Memory B cell (primary cell): Measurements from ENCODE around the gene CRAT.

Experiments used
- ATAC-seq: fragments of 150-1000 bp; cut with Tn5 transposase; 2 replicates; pipeline ENCODE4 v1.10.0; 2021; ENCODE audit warnings: low read depth, mild to moderate bottlenecking, moderate library complexity
- DNase-seq, 2 donors: peaks; one replicate each; pipeline ENCODE4 v3.0.0; 2022; ENCODE audit warnings: low spot score in 2 of 2
- H3K27ac Mint-ChIP-seq: one replicate; pipeline ENCODE4 v1.8.0; 2022; ENCODE audit warnings: mild to moderate bottlenecking, moderate library complexity, mixed read lengths
- H3K27me3 Mint-ChIP-seq: one replicate; pipeline ENCODE4 v1.8.0; 2022; ENCODE audit warnings: mixed read lengths
- H3K36me3 Mint-ChIP-seq: one replicate; pipeline ENCODE4 v1.8.0; 2022; ENCODE audit warnings: mild to moderate bottlenecking, mixed read lengths
- H3K4me1 Mint-ChIP-seq: one replicate; pipeline ENCODE4 v1.8.0; 2022; ENCODE audit warnings: mixed read lengths
- H3K4me3 Mint-ChIP-seq: one replicate; pipeline ENCODE4 v1.8.0; 2022; ENCODE audit warnings: mild to moderate bottlenecking, moderate library complexity, mixed read lengths
- H3K9me3 Mint-ChIP-seq: one replicate; pipeline ENCODE4 v1.8.0; 2022; ENCODE audit warnings: mixed read lengths

The CRAT gene

DNA sequence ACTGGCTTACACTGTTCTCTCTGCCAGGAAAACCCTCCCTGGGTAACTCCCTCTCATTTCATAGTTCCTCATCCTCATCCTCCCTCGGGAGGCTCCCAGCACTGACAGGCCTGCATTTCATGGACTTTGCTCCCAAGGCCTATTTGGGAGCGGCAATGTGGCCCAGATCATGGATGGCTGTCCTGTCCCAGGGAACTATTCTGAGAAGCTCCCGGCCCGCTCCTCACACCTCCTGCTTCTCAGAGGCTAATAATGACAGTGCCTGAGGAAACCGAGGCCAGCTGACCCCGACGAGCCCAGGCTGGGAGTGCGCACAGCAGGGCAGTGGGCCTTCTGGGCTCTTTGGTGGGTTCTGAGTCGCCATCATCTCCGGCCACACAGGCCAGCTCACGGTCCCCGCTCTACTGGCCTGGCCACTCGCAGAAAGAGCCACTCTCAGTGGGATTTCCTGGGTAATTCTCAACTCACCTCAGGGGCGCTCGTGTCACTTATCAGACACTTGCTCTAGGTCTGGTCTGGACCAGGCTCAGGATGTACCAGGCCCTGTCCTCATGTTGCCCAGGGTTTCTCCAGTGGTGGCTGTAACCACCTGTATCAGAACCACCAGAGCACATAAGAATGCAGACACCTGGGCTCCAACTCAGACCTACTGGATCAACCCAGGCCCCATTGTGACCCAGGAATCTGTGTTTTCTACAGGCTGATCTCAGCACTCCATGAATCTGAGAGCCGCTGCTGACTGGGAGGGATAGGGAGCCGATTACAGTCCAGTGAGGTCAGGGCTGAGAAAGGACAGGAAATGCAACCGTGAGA is 31.7 kb downstream of the CRAT start:
- no peaks in the 10 kb centered on the region for H3K27me3 Mint-ChIP-seq

DNA sequence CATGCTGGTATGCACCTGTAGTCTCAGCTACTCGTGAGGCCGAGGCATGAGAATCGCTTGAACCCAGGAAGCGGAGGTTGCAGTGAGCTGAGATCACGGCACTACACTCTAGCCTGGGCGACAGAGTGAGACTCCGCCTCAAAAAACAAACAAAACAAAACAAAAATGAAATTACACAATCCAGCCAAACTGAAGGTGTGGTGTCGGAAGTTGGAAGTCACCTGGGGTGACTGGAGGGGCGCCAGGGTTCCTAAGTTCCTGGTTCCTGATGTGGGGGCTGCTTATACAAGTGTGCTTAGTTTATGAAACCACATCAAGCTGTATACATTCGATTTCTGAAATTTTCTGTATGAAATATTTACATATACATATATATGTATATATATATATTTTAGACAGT is 33.4 kb downstream of the CRAT start:
- Mint-ChIP-seq H3K9me3 (no peaks in the 10 kb centered on the region), H3K27ac (no peak overlapping the region), H3K27me3 (no peaks in the 10 kb centered on the region), H3K4me1 (peaks cover 9% of the 10 kb centered on the region), H3K36me3 (no peaks in the 10 kb centered on the region), H3K4me3 (no peak overlapping the region)
- ATAC-seq (no peak), DNase-seq (no peak)

More for the DNA sequence above, 31.7 kb downstream of the CRAT start:
- DNase-seq = no peak
- no peak overlapping the region for H3K27ac Mint-ChIP-seq
- no peaks in the 10 kb centered on the region for H3K9me3 Mint-ChIP-seq
- no peak for ATAC-seq
- peaks cover 15% of the 10 kb centered on the region for H3K4me1 Mint-ChIP-seq
- peak overlapping the region; percentile 80 for H3K4me3 Mint-ChIP-seq
- H3K36me3 Mint-ChIP-seq = no peaks in the 10 kb centered on the region

DNA sequence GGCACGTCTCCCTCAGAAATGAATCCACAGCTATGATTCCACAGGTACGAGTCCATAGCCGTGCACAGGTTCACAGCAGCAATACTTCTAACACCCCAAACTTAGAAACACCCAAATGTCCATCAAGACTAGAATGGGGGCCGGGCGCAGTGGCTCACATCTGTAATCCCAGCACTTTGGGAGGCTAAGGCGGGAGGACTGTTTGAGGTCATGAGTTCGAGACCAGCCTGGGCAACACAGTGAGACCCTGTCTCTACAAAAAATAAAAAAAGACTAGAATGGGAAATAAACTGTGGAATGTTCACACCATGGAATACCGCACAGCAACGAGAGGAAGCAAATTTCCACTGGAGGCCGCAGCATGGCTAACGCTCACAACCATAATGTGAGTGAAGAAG is 34.0 kb downstream of the CRAT start:
- Mint-ChIP-seq H3K36me3 (no peaks in the 10 kb centered on the region), H3K4me3 (no peak overlapping the region), H3K4me1 (peaks cover 6% of the 10 kb centered on the region), H3K9me3 (no peaks in the 10 kb centered on the region), H3K27ac (no peak overlapping the region), H3K27me3 (no peaks in the 10 kb centered on the region)
- ATAC-seq (no peak), DNase-seq (no peak)

DNA sequence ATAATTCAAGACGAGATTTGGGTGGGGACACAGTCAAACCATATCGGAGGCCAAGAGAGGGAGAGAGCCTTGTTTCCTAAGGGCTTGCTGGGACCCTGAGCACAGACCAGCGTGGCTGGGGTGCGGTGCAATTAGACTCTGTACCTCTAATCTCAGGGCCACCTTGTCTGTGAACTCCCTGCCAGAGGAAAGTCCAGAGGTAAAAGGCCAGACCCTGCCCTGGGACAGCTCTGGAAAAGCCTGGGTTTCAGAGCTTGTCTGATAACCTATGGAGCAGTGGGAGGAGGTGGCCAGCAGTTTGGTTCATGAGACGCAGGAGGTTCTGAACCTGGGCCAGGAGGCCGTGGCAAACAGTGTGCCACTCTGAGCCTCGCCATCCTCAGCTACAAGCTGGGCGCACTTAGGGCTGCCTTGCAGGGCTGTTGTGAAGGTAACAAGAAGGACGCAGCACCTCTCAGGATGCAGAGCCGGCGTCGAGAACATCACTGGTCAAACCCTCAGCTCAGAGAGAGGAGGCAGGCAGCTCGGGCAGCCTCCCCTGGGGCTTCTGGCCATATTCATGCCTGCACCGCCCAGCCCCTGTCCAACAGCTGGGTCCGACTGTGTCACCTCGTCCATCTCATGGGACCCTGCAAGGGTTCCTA is 34.5 kb downstream of the CRAT start:
- Mint-ChIP-seq H3K9me3 (no peaks in the 10 kb centered on the region), H3K27me3 (no peaks in the 10 kb centered on the region), H3K36me3 (no peaks in the 10 kb centered on the region), H3K4me3 (no peak overlapping the region), H3K27ac (no peak overlapping the region), H3K4me1 (peaks cover 6% of the 10 kb centered on the region)
- DNase-seq (no peak), ATAC-seq (no peak)

DNA sequence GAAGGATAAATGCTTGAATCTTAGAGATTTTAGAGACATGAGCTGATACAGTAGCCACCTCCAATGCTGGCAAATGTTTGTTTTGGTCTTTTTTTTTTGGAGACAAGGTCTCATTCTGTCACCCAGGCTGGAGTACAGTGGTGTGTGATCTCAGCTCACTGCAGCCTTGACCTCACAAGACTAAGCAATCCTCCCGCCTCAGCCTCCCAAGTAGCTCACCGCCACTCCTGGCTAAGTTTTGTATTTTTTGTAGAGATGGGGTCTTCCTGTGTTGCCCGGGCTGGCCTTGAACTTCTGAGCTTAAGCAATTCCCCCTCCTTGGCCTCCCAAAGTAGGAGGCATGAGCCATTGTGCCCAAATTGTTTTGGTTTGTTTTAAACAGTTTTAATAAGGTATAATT is 36.5 kb downstream of the CRAT start:
- Mint-ChIP-seq H3K4me1 (peaks cover 9% of the 10 kb centered on the region), H3K36me3 (no peaks in the 10 kb centered on the region), H3K27me3 (no peaks in the 10 kb centered on the region), H3K9me3 (no peaks in the 10 kb centered on the region), H3K27ac (no peak overlapping the region), H3K4me3 (no peak overlapping the region)
- DNase-seq (no peak), ATAC-seq (no peak)

DNA sequence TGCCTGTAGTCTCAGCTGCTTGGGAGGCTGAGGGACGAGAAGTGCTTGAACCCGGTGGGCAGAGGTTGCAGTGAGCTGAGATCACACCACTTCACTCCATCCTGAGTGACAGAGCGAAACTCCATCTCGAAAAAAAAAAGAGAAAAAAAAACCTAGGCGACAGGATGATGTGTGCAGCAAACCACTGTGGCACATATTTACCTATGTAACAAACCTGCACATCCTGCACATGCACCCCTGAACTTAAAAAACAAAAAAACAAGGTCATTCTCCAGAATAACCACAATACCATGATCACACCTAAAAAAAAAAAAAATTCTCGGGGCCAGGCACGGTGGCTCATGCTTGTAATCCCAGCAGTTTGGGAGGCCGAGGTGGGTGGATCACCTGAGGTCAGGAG is 37.2 kb downstream of the CRAT start:
- Mint-ChIP-seq H3K4me1 (peaks cover 11% of the 10 kb centered on the region), H3K36me3 (no peaks in the 10 kb centered on the region), H3K27me3 (no peaks in the 10 kb centered on the region), H3K4me3 (no peak overlapping the region), H3K27ac (no peak overlapping the region), H3K9me3 (no peaks in the 10 kb centered on the region)
- ATAC-seq (no peak), DNase-seq (no peak)

DNA sequence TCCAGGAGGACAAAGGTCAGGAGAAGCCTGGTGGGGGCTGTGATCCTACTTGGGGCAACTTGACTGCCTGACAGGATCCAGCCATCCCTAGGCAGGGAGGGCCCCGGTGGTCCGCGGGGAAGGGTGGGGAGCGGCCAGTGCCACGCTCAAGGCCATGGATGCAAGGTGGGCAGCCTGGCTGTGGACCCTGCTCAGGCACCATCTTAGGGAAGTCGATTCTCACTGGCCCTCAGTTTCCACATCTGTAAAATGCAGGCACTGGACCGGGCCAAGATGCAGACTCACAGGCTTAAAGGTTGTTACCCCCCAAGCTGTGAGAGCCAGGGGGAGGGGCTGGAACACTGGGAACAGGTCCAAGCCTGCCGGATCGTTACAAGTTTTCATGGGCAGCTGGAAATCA is 38.4 kb downstream of the CRAT start:
- Mint-ChIP-seq H3K27me3 (no peaks in the 10 kb centered on the region), H3K4me3 (no peak overlapping the region), H3K4me1 (peaks cover 11% of the 10 kb centered on the region), H3K36me3 (no peaks in the 10 kb centered on the region), H3K9me3 (no peaks in the 10 kb centered on the region), H3K27ac (no peak overlapping the region)
- no peak for ATAC-seq
- DNase-seq = no peak

DNA sequence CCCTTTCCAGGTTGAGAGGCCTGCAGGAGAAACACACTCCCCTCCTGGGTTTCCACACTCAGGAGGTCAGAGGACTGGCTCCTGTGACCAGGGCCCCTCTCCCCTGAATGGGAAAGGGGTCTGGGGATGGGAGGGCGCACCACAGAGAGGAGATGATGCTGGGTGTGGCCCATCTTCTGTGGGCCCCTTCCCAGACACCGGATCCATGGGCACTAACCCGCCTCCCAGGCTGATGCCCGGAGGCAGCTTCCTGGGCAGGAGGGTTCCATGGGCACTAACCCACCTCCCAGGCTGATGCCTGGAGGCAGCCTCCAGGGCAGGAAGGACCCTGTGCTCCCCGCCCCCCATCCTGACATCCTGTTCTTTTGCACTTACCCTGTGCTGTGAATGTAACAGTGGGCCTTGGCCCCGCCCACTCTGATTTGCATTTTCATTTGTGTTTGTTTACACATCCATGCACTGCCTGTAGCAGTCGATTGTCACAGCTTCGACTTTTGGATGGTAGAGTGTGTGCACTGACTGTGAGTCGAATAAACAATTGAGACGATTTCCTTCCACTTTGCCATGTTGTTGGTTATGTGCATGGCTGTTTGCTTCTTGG is 39.0 kb downstream of the CRAT start:
- ATAC-seq = no peak

DNA sequence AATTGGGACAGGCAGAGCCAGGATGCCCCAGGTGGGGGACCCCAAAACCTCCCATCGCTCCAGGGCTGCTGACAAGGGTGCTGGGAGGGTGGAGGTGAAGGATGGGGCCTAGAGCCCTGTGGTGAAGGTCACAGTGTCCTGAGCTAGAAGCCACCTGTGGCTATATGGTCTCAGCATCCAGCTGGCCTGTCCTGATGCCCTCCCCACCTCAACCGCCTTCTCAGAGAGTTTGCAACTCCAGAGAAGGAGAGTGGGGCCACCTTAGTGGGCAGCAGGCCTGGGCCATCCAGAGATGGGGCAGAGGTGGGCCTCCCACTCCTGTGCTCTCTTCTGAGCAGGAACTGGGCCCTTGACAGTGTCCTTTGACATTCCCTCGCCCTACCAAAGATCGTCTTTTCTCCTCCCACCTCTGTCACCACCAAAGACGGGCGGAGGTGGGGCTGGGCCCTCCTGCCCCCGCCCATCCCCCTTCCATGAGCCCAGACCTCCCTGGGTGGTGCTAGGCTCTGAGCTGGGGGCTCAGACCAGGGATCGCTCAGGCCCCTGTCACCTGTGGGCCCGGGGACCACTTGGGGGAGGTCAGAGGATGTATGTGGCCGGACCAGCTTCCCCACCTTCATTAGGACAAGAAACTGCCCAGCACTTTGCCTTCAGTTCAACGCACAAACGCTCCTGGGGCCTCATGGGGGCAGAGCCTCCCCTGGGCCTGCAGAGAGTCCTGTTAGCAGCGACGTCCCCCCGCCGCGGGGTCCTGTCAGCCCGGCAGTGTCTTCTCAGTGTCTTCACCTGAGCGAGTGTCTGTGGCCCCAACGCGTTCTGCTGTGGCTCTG is 39.7 kb downstream of the CRAT start:
- no peaks in the 10 kb centered on the region for H3K9me3 Mint-ChIP-seq
- ATAC-seq (no peak), DNase-seq (no peak)
- peaks cover 11% of the 10 kb centered on the region for H3K4me1 Mint-ChIP-seq
- no peak overlapping the region for H3K4me3 Mint-ChIP-seq
- no peaks in the 10 kb centered on the region for H3K27me3 Mint-ChIP-seq
- no peaks in the 10 kb centered on the region for H3K36me3 Mint-ChIP-seq
- no peak overlapping the region for H3K27ac Mint-ChIP-seq

More for the DNA sequence above, 39.0 kb downstream of the CRAT start:
- Mint-ChIP-seq H3K4me3 (no peak overlapping the region), H3K27ac (no peak overlapping the region), H3K36me3 (no peaks in the 10 kb centered on the region), H3K27me3 (no peaks in the 10 kb centered on the region), H3K9me3 (no peaks in the 10 kb centered on the region), H3K4me1 (peaks cover 11% of the 10 kb centered on the region)
- DNase-seq = no peak

DNA sequence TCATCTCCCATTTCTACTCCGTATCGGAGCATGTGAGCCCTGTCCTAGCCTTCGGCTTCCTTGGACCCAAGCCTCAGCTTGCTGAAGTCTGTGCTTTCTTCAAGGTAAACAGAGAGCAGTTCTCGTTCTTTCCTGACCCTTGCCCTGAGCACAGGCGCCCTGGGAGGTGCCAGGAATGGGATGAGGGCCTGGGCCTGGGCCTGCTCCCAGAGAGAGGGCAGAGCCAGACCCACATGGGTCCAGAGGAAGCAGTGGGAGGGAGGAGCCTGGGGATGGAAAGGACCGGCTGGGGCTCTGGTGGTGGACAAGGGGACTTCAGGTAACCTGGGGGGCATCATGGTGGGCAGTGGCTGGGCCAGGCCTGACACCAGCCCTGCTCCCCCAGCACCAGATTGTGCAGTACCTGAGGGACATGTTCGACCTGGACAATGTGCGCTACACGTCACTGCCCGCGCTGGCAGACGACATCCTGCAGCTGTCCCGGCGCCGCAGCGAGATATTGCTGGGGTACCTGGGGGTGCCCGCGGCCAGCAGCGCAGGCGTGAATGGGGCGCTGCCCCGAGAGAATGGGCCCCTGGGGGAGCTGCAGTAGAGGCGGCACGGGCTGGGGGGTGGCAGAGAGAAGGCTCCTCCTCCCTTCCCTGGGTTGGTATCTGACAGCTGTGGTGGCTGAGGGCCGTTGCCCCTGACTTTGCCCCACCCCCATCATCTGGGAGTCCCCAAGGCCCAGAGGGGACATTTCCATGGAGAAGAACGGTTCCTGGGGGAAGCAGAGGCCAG is 40.5 kb downstream of the CRAT start:
- peaks cover 4% of the 10 kb centered on the region for H3K36me3 Mint-ChIP-seq
- no peak overlapping the region for H3K4me3 Mint-ChIP-seq
- H3K9me3 Mint-ChIP-seq = no peaks in the 10 kb centered on the region
- H3K27me3 Mint-ChIP-seq = no peaks in the 10 kb centered on the region
- H3K4me1 Mint-ChIP-seq = peaks cover 11% of the 10 kb centered on the region
- ATAC-seq = no peak
- DNase-seq = no peak
- H3K27ac Mint-ChIP-seq = peak overlapping the region; percentile 92

DNA sequence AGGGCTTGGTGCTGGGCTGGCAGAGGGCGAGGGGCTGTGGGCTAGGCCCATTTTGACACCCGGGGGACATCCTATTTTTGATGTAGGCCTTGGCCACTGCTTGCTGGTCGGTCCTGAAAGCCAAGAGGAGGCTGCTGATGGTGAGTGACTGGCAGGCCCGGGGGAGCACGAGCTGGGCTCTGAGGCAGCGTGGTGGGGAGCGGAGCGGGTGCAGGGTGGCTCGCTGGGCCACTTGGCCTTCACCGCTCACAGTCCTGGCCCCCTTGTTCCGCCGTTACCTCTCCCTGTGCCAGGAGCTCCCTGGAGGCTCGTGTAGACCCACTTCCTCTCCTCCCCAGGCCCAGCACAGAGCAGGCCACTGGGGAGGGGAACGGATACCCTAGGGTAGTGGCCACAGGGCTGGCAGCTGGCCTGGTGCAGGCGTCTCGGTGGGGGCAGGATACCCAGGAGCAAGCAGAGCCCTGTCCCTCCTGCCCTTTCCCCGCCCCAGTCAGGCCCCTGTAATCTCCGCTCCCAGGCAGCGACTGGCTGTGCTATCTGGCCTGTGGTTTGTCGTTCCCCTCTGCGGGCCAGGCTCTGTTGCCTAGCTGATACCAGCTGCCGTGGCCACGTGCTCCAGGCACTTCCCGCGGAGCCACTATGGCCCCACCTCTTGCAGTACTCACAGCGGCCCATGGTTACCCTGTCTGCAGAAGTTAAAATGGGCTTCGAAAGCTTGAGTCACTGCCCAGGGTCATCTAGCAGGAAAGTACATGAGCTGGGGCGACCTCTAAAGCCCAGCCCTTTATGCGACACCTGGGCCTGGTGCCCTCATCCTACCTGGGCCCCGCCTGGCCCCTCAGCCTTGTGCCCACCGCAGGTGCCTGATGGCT is 41.4 kb downstream of the CRAT start:
- Mint-ChIP-seq H3K4me3 (peak overlapping the region; percentile 78), H3K27me3 (no peaks in the 10 kb centered on the region), H3K27ac (peak overlapping the region; percentile 92), H3K4me1 (peaks cover 11% of the 10 kb centered on the region), H3K9me3 (no peaks in the 10 kb centered on the region), H3K36me3 (peaks cover 4% of the 10 kb centered on the region)
- ATAC-seq (peak; percentile 100), DNase-seq (peak; percentile 70 to 71)

DNA sequence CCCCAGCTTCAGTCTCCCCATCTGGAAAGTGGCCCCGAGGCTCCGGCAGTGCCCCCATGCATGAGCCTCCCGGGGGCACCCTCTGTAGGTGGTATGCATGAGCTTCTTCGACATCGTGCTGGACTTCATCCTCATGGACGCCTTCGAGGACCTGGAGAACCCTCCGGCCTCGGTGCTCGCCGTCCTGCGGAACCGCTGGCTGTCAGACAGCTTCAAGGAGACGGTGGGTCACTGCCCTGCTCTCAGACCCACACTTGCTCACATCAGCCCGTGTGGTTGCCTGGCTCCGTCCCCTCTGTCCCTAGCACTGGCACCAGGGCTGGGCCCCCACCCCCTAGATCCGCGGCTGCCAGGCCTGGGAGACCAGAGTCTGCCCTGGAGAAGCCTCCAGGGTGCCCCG is 42.5 kb downstream of the CRAT start:
- H3K27ac Mint-ChIP-seq = no peak overlapping the region
- ATAC-seq = no peak
- no peak for DNase-seq
- H3K36me3 Mint-ChIP-seq = peaks cover 8% of the 10 kb centered on the region
- no peaks in the 10 kb centered on the region for H3K9me3 Mint-ChIP-seq
- no peak overlapping the region for H3K4me3 Mint-ChIP-seq
- peaks cover 11% of the 10 kb centered on the region for H3K4me1 Mint-ChIP-seq
- no peaks in the 10 kb centered on the region for H3K27me3 Mint-ChIP-seq

DNA sequence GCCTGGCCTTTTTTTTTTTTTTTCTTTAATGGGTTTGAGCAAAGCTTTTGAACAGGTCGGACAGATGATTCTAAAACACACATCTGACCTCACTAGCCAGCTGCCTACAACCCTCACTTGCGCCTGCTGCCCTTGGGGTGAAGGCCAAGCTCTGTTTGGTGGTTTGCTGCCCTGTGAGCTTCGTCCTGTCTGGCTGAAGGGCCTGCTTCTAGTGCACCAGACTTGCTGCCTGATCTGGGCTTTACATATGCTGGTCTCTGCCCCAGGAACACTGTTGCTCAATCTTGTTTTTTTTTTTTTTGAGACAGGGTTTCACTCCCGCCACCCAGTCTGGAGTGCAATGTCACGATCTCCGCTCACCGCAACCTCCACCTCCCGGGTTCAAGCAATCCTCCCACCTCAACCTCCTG is 46.1 kb downstream of the CRAT start:
- no peak overlapping the region for H3K4me3 Mint-ChIP-seq
- peaks cover 8% of the 10 kb centered on the region for H3K36me3 Mint-ChIP-seq
- H3K9me3 Mint-ChIP-seq = no peaks in the 10 kb centered on the region
- H3K4me1 Mint-ChIP-seq = peaks cover 9% of the 10 kb centered on the region
- no peak overlapping the region for H3K27ac Mint-ChIP-seq
- ATAC-seq = no peak
- no peaks in the 10 kb centered on the region for H3K27me3 Mint-ChIP-seq
- DNase-seq = no peak
